ENCODE results near the gene LAMB1.

GRCh38 chr7:107980671-107981190 lies 22.2 kb downstream of the LAMB1 start:
- no peak for TF ChIP-seq POLR2A (IDR thresholded peaks at IDR 0.05; ENCODE audit: low read depth, low read length)
- no peak for TF ChIP-seq POLR2AphosphoS5 (IDR thresholded peaks at IDR 0.05; ENCODE audit: low read depth, low read length)
- no peak for TF ChIP-seq TAF1 (IDR thresholded peaks at IDR 0.05; ENCODE audit: low read depth, low read length)
